Neural progenitor cell (in vitro differentiated cells): ENCODE results near the gene FAM89A.

Source experiments
- CTCF ChIP-seq: fragments of 200-600 bp; sonication (generic); IDR thresholded peaks from 2 replicates; pipeline ENCODE4 v1.5.1; 2017; ENCODE audit warnings: antibody characterized with exemption, mild to moderate bottlenecking
- EZH2 ChIP-seq: fragments of 200-600 bp; sonication (generic); IDR thresholded peaks from 2 replicates; pipeline ENCODE4 v1.6.1; 2017; ENCODE audit warnings: antibody characterized with exemption, mild to moderate bottlenecking, moderate library complexity

GRCh38 chr1:231026576-231026975 is 13.5 kb downstream of the FAM89A start:
- TF ChIP-seq CTCF: no peak
- no peak for TF ChIP-seq EZH2
